Eye (tissue), 1 donor: ENCODE measurements around the gene UBA52.

Source experiments
- DNase-seq: peaks from one replicate; pipeline ENCODE4 v3.0.0-alpha.2; 2015

Gene UBA52

GRCh38 chr19:18608805-18609716 lies 37.4 kb downstream of the UBA52 start:
- no peak for DNase-seq

GRCh38 chr19:18609717-18610051 lies 38.0 kb downstream of the UBA52 start:
- DNase-seq = no peak

- no peak for DNase-seq
Observed at GRCh38 chr19:18610245-18610555, 38.5 kb downstream of the UBA52 start.

- DNase-seq = peak; percentile 18
Observed at GRCh38 chr19:18610556-18611326, 39.1 kb downstream of the UBA52 start.

- DNase-seq = peak; percentile 47
Observed at GRCh38 chr19:18611327-18612050, 39.8 kb downstream of the UBA52 start.

- peak; percentile 70 for DNase-seq
Observed at GRCh38 chr19:18612051-18612771, 40.6 kb downstream of the UBA52 start.

- peak; percentile 79 for DNase-seq
Observed at GRCh38 chr19:18612772-18613588, 41.3 kb downstream of the UBA52 start, which contains the start of gene TMEM59L. Gene TMEM59L, plus strand, starts transcription at chr19:18612870. Its CDS starts 89 bp downstream, at chr19:18612959.

- DNase-seq = peak; percentile 48
Observed at GRCh38 chr19:18613589-18614234, 42.1 kb downstream of the UBA52 start.

GRCh38 chr19:18616023-18616422 lies 44.4 kb downstream of the UBA52 start:
- no peak for DNase-seq

- no peak for DNase-seq
Observed at GRCh38 chr19:18617562-18617961, 45.9 kb downstream of the UBA52 start.

GRCh38 chr19:18618236-18618635 lies 46.6 kb downstream of the UBA52 start:
- DNase-seq = no peak

GRCh38 chr19:18620311-18620710 lies 48.7 kb downstream of the UBA52 start:
- no peak for DNase-seq

GRCh38 chr19:18620902-18621301 lies 49.2 kb downstream of the UBA52 start:
- DNase-seq = no peak

- no peak for DNase-seq
Observed at GRCh38 chr19:18626906-18627305, 55.2 kb downstream of the UBA52 start.
